A673 (cell line): ENCODE results near the gene HAUS7.

Experiments
- CTCF ChIP-seq: fragments of 300-800, 200-600 bp; sonication (generic); conservative IDR thresholded peaks from 2 replicates; pipeline ENCODE4 v1.5.1; 2017; ENCODE audit warnings: low read depth, mild to moderate bottlenecking, antibody characterized with exemption, low read length, moderate library complexity, mixed read lengths
- EZH2 ChIP-seq: fragments of 200-600 bp; sonication (generic); IDR thresholded peaks from 2 replicates; pipeline ENCODE4 v1.6.1; 2017; ENCODE audit warnings: borderline replicate concordance, low read depth, mild to moderate bottlenecking, mixed read lengths, antibody characterized with exemption, low read length; ENCODE audit not compliant: poor library complexity, severe bottlenecking

GRCh38 chrX:153519569-153520286 is 49.4 kb upstream of the HAUS7 start:
- TF ChIP-seq CTCF (no peak), EZH2 (no peak)
